PC-3 (cell line): ENCODE results near the gene C11orf97. TPM values are rescaled to one million over a fixed set of nuclear protein-coding genes. Genes with fewer than 3 reads are reported as not detected.
A peak's percentile ranks its signal among the peaks of the same experiment; 100 is the strongest.

Experiments
- ATAC-seq: fragments of 200-7000 bp; cut with Tn5 transposase; 2 replicates; pipeline ENCODE4 v1.9.1; 2020; ENCODE audit warnings: mild to moderate bottlenecking, moderate library complexity
- Bru-seq: library from RNA; stranded (reverse); fragments of 400-500 nt; gene quantifications from one replicate; lab custom pipeline; 2021; lab: Mats Ljungman, UMichigan
- BruChase-seq, 2 experiments: library from RNA; stranded (reverse); fragments of 400-500 nt; gene quantifications; one replicate each; lab custom pipeline; 2021; lab: Mats Ljungman, UMichigan
- BruUV-seq: library from RNA; stranded (reverse); fragments of 400-500 nt; replicated peaks from 2 replicates; lab custom pipeline; 2021; lab: Mats Ljungman, UMichigan
- CTCF ChIA-PET: fragments of 300-600 bp; sonication (Branson Sonifier 250); formaldehyde crosslinking; loops from one replicate; lab custom pipeline; 2022; ENCODE audit warnings: antibody characterized with exemption; lab: Charles Lee
- POLR2A ChIA-PET: fragments of 300-600 bp; sonication (Branson Sonifier 250); formaldehyde crosslinking; loops from one replicate; lab custom pipeline; 2022; ENCODE audit warnings: antibody characterized with exemption; ENCODE audit not compliant: unreplicated experiment; lab: Charles Lee
- DNase-seq: peaks from one replicate; pipeline ENCODE4 v3.0.0-alpha.2; 2015
- H2AFZ ChIP-seq: fragments of 300-600 bp; sonication (generic); 2 replicates; pipeline ENCODE4 v1.6.0; 2016; ENCODE audit warnings: antibody characterized with exemption, low read length
- H3F3A ChIP-seq: fragments of 300-600 bp; sonication (generic); one replicate; pipeline ENCODE4 v1.6.0; 2017; ENCODE audit warnings: antibody characterized with exemption, low read length, control low read depth, mild to moderate bottlenecking; ENCODE audit not compliant: unreplicated experiment
- H3K27ac ChIP-seq: fragments of 300-600 bp; sonication (generic); 2 replicates; pipeline ENCODE4 v1.5.1; 2016; ENCODE audit warnings: mild to moderate bottlenecking, low read length
- H3K27me3 ChIP-seq: fragments of 300-600 bp; sonication (generic); 2 replicates; pipeline ENCODE4 v1.6.1; 2016; ENCODE audit warnings: low read length, mixed read lengths
- H3K36me3 ChIP-seq: fragments of 300-600 bp; sonication (generic); 2 replicates; pipeline ENCODE4 v1.6.1; 2016; ENCODE audit warnings: low read depth, mixed run types, low read length, mixed read lengths
- H3K4me1 ChIP-seq: fragments of 300-600 bp; sonication (generic); 2 replicates; pipeline ENCODE4 v1.5.1; 2016; ENCODE audit warnings: low read length; ENCODE audit not compliant: insufficient read depth
- H3K4me2 ChIP-seq: fragments of 300-600 bp; sonication (generic); 2 replicates; pipeline ENCODE4 v1.6.0; 2016; ENCODE audit warnings: low read length
- H3K4me3 ChIP-seq: fragments of 300-600 bp; sonication (generic); 2 replicates; pipeline ENCODE4 v1.5.1; 2016; ENCODE audit warnings: mild to moderate bottlenecking, low read length, mixed read lengths
- H3K79me2 ChIP-seq: fragments of 300-600 bp; sonication (generic); 2 replicates; pipeline ENCODE4 v1.6.1; 2017; ENCODE audit warnings: low read length, mixed read lengths
- H3K9ac ChIP-seq: fragments of 300-600 bp; sonication (generic); 2 replicates; pipeline ENCODE4 v1.6.0; 2016; ENCODE audit warnings: mild to moderate bottlenecking, low read length
- H3K9me2 ChIP-seq: fragments of 300-600 bp; sonication (generic); replicated peaks from 2 replicates; pipeline ENCODE4 v1.6.1; 2016; ENCODE audit warnings: mixed run types, low read length, mixed read lengths
- H3K9me3 ChIP-seq: fragments of 300-600 bp; sonication (generic); 2 replicates; pipeline ENCODE4 v1.6.1; 2016; ENCODE audit warnings: low read length, mixed read lengths
- H4K20me1 ChIP-seq: fragments of 300-600 bp; sonication (generic); 2 replicates; pipeline ENCODE4 v1.6.1; 2016; ENCODE audit warnings: low read length, mixed read lengths
- CTCF ChIP-seq: fragments of 300-600 bp; sonication (generic); conservative IDR thresholded peaks from 2 replicates; pipeline ENCODE4 v1.5.1; 2017; ENCODE audit warnings: antibody characterized with exemption, low read depth, mild to moderate bottlenecking, low read length
- EZH2 ChIP-seq: fragments of 300-600 bp; sonication (generic); IDR thresholded peaks from one replicate; pipeline ENCODE4 v1.6.1; 2017; ENCODE audit warnings: antibody characterized with exemption, mild to moderate bottlenecking, low read length; ENCODE audit not compliant: unreplicated experiment
- EZH2phosphoT487 ChIP-seq: fragments of 300-600 bp; sonication (generic); IDR thresholded peaks from 2 replicates; pipeline ENCODE4 v1.6.1; 2018; ENCODE audit warnings: mild to moderate bottlenecking, antibody characterized with exemption, low read length, borderline replicate concordance
- intact Hi-C: fragments of 100-400 bp; cut with micrococcal nuclease; formaldehyde crosslinking; loops from 2 replicates; pipeline ENCODE4 v1.9.0; 2023
- long read RNA-seq: library from polyadenylated mRNA; unstranded; transcript quantifications from one replicate; pipeline ENCODE4 v2.0.0, GENCODE V29; 2021; ENCODE audit not compliant: unreplicated experiment
- total RNA-seq: library from RNA; depleted of rRNA; stranded (reverse); fragments of >200 nt; gene quantifications from 2 replicates; pipeline ENCODE4 v1.2.3, GENCODE V29; 2014; rRNA removed

The C11orf97 gene
- total RNA-seq (not detected in 2 replicates), Bru-seq, nascent RNA (percentile 7 among the genes with signal in this experiment), BruChase-seq, experiment 1, labeled RNA remaining after a 6-hour chase (percentile 4 among the genes with signal in this experiment), BruChase-seq, experiment 2, labeled RNA remaining after a 2-hour chase (percentile 15 among the genes with signal in this experiment)
- long read RNA-seq, result 0 reads

GRCh38 chr11:94511932-94512781 is at the start of gene C11orf97:
Gene C11orf97 (plus strand): TSS chr11:94512461. CDS start chr11:94512529, 68 bp downstream.
- CTCF ChIA-PET, result interaction anchor here (0.6 kb wide), 3 partner anchors 30 to 867 kb away, joined by 3 to 4 read pairs (median 4); partner anchors contain the start of genes C11orf54 and TAF1D
- Histone ChIP-seq H3K4me2 (peak within 1 kb of the TSS; percentile 90), H3K27me3 (no peaks in the 10 kb centered on the region), H3K36me3 (no peaks in the 10 kb centered on the region), H4K20me1 (no peaks in the 10 kb centered on the region), H3K79me2 (no peaks in the 10 kb centered on the region), H3K9ac (no peak within 1 kb of the TSS), H3K27ac (no peak within 1 kb of the TSS), H3K9me3 (no peaks in the 10 kb centered on the region), H3K4me1 (peaks cover 16% of the 10 kb centered on the region), H3F3A (no peaks in the 10 kb centered on the region), H3K4me3 (peak within 1 kb of the TSS; percentile 83), H2AFZ (peak within 1 kb of the TSS; percentile 87), H3K9me2 (no peaks in the 10 kb centered on the region)
- POLR2A ChIA-PET, result interaction anchor here (1.0 kb wide), 1 partner anchor 384 kb away, joined by 4 read pairs; the partner anchor contains the start of gene PANX1
- TF ChIP-seq EZH2, result no peak
- TF ChIP-seq CTCF, result 0 out of 2 replicates have a peak, but pooled peaks have one; percentile 17
- ATAC-seq (peak; percentile 89), DNase-seq (peak; percentile 76)
- BruUV-seq, result no TSS peak
- intact Hi-C loops, result no loop called here

GRCh38 chr11:94469416-94469815 is 42.8 kb upstream of the C11orf97 start:
- TF ChIP-seq EZH2, result no peak
- TF ChIP-seq EZH2phosphoT487, result no peak
- no peak for TF ChIP-seq CTCF
- Histone ChIP-seq H3K9ac (no peak overlapping the region), H3K9me3 (no peaks in the 10 kb centered on the region), H3F3A (no peaks in the 10 kb centered on the region), H3K4me1 (no peaks in the 10 kb centered on the region), H3K27ac (no peak overlapping the region), H2AFZ (no peak overlapping the region), H3K36me3 (peaks cover 15% of the 10 kb centered on the region), H4K20me1 (no peaks in the 10 kb centered on the region), H3K4me2 (no peak overlapping the region), H3K79me2 (no peaks in the 10 kb centered on the region), H3K27me3 (no peaks in the 10 kb centered on the region), H3K4me3 (no peak overlapping the region), H3K9me2 (no peaks in the 10 kb centered on the region)
- DNase-seq (peak; percentile 15), ATAC-seq (peak; percentile 46; the same call in 1 of the 2 replicates)
- CTCF ChIA-PET, result no interaction called here
- POLR2A ChIA-PET, result no interaction called here
- intact Hi-C loops, result no loop called here
- no TSS peak for BruUV-seq
